Measurements from ENCODE around the gene PCSK6. TPM values are rescaled to one million over a fixed set of nuclear protein-coding genes. Genes with fewer than 3 reads are reported as not detected.

Gene PCSK6
- total RNA-seq, 1 donor from 2014 or later: 3.8 TPM

DNA sequence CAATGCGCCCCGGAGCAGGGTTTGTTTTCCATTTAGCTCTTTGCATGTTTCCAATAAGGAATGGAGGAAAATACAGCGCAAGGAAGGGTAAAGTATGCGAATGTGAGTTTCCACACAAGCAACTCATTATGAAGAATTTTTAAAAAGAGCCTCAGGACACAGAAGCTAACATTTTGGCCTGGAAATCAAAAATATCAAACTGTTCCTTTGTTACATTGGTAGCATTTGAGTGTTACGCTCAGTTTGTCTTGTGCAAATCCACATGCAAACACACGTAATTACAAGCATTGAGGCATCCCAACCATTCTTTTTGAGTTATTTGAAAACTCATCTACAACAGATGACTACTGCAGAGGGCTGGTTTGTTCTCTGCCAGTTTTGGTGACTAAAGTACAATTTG is 101.5 kb downstream of the PCSK6 start:
- Mint-ChIP-seq H3K9me3 (ENCODE audit: unreplicated experiment) (peaks cover 2% of the 10 kb centered on the region), H3K4me3 (ENCODE audit: unreplicated experiment) (no peak overlapping the region), H3K36me3 (ENCODE audit: unreplicated experiment) (no peaks in the 10 kb centered on the region), H3K4me1 (ENCODE audit: low read depth, unreplicated experiment) (peaks cover 10% of the 10 kb centered on the region), H3K27ac (ENCODE audit: unreplicated experiment) (no peak overlapping the region), H3K27me3 (ENCODE audit: unreplicated experiment) (no peaks in the 10 kb centered on the region)
- TF ChIP-seq, protein P1, sequence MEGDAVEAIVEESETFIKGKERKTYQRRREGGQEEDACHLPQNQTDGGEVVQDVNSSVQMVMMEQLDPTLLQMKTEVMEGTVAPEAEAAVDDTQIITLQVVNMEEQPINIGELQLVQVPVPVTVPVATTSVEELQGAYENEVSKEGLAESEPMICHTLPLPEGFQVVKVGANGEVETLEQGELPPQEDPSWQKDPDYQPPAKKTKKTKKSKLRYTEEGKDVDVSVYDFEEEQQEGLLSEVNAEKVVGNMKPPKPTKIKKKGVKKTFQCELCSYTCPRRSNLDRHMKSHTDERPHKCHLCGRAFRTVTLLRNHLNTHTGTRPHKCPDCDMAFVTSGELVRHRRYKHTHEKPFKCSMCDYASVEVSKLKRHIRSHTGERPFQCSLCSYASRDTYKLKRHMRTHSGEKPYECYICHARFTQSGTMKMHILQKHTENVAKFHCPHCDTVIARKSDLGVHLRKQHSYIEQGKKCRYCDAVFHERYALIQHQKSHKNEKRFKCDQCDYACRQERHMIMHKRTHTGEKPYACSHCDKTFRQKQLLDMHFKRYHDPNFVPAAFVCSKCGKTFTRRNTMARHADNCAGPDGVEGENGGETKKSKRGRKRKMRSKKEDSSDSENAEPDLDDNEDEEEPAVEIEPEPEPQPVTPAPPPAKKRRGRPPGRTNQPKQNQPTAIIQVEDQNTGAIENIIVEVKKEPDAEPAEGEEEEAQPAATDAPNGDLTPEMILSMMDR (IDR thresholded peaks at IDR 0.05; ENCODE audit: partially characterized antibody, unreplicated experiment): no peak
- DNase-seq: no peak

DNA sequence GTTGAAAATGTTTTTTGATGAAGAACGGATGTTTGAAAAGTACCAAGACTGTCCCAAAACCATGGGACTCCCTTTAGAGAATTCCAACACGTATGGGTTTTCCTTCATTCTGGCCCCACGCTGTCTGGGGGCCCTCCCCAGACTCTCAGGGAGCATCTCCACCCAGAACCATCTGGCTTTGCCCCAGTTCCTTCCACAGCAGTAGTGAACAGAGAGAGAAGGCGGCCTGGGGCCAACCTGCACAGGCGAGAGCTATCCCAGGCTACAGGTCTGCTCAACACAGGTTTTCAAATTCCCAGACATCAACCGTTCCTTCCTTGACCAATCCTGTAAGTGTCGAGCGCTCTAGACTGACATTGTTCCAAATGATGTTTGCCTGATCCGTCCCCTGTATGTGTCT is 101.9 kb downstream of the PCSK6 start:
- peaks cover 10% of the 10 kb centered on the region for H3K4me1 Mint-ChIP-seq (ENCODE audit: low read depth, unreplicated experiment)
- no peaks in the 10 kb centered on the region for H3K27me3 Mint-ChIP-seq (ENCODE audit: unreplicated experiment)
- H3K27ac Mint-ChIP-seq (ENCODE audit: unreplicated experiment): no peak overlapping the region
- H3K4me3 Mint-ChIP-seq (ENCODE audit: unreplicated experiment): no peak overlapping the region
- peaks cover 2% of the 10 kb centered on the region for H3K9me3 Mint-ChIP-seq (ENCODE audit: unreplicated experiment)
- TF ChIP-seq, protein P1 (IDR thresholded peaks at IDR 0.05; ENCODE audit: partially characterized antibody, unreplicated experiment): no peak
- no peaks in the 10 kb centered on the region for H3K36me3 Mint-ChIP-seq (ENCODE audit: unreplicated experiment)
- DNase-seq: no peak

DNA sequence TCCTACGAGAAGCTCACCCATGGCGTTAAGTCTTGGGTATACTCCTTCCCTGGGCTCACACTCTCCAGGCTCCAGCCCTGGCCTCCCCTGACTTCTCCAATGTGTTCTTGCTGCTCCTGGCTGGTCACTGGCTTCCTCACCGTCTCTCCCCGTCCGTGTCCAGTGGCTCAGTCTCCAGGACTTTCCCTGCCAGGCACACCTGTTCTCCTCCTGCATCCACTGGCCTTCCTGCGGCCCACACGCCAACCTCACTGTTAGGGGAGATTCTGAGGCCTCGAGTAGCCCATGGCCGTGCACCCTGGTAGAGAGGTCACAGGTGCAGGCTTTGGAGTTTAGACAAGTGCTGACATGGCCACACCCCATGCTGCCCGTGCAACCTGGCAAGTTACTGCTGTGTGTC is 102.5 kb downstream of the PCSK6 start:
- Mint-ChIP-seq H3K27me3 (ENCODE audit: unreplicated experiment) (no peaks in the 10 kb centered on the region), H3K4me3 (ENCODE audit: unreplicated experiment) (no peak overlapping the region), H3K27ac (ENCODE audit: unreplicated experiment) (no peak overlapping the region), H3K9me3 (ENCODE audit: unreplicated experiment) (peaks cover 2% of the 10 kb centered on the region), H3K4me1 (ENCODE audit: low read depth, unreplicated experiment) (peaks cover 8% of the 10 kb centered on the region), H3K36me3 (ENCODE audit: unreplicated experiment) (no peaks in the 10 kb centered on the region)
- no peak for DNase-seq
- TF ChIP-seq, protein P1 (IDR thresholded peaks at IDR 0.05; ENCODE audit: partially characterized antibody, unreplicated experiment): no peak

DNA sequence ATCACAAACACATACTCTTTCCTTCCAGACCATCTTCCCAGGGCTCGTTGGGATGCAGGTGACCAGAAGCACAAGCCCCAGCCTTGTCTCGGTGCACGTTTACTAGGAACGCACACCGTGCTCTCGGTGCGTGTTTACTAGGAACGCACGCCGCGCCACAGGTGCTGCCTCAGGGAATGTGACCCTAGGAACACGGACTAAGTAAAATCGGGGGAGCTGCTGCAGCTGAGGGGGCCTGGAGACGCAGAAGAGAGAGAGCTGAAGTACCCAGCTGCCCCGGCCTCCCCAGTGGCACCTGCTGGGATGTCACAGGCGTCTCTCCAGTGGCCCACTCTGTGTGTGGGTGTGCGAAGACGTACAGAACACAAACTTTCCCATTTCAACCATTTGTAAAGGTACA is 103.5 kb downstream of the PCSK6 start:
- Mint-ChIP-seq H3K36me3 (ENCODE audit: unreplicated experiment) (no peaks in the 10 kb centered on the region), H3K27me3 (ENCODE audit: unreplicated experiment) (no peaks in the 10 kb centered on the region), H3K27ac (ENCODE audit: unreplicated experiment) (no peak overlapping the region), H3K4me1 (ENCODE audit: low read depth, unreplicated experiment) (peaks cover 5% of the 10 kb centered on the region), H3K4me3 (ENCODE audit: unreplicated experiment) (no peak overlapping the region), H3K9me3 (ENCODE audit: unreplicated experiment) (peaks cover 4% of the 10 kb centered on the region)
- TF ChIP-seq, protein P1 (IDR thresholded peaks at IDR 0.05; ENCODE audit: partially characterized antibody, unreplicated experiment): no peak
- DNase-seq: no peak

DNA sequence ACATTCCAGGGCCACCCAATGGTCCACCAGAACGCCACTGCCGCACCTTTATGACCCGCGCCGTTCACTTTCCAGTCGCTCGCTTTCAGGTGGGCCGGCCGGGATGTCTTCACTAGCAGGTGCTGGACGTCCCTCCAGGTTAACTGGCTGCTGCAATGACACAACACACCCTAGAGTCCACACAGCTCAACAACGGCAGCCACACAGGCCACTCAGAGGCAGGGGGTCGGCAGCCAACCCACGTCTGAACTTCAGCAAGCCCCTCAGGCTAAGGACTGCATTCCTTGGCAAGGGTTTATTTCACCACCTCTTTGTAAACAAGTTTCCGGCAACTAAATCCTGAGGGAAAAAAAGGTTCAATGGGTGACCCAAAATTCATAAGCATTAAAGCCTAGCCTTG is 105.2 kb downstream of the PCSK6 start:
- Mint-ChIP-seq H3K36me3 (ENCODE audit: unreplicated experiment) (no peaks in the 10 kb centered on the region), H3K9me3 (ENCODE audit: unreplicated experiment) (peaks cover 4% of the 10 kb centered on the region), H3K4me1 (ENCODE audit: low read depth, unreplicated experiment) (peaks cover 5% of the 10 kb centered on the region), H3K27ac (ENCODE audit: unreplicated experiment) (no peak overlapping the region), H3K27me3 (ENCODE audit: unreplicated experiment) (no peaks in the 10 kb centered on the region), H3K4me3 (ENCODE audit: unreplicated experiment) (no peak overlapping the region)
- TF ChIP-seq, protein P1 (IDR thresholded peaks at IDR 0.05; ENCODE audit: partially characterized antibody, unreplicated experiment): no peak
- DNase-seq: no peak

Measured in glutamatergic neuron (in vitro differentiated cells).